ENCODE results near the gene OR5H6.

DNA sequence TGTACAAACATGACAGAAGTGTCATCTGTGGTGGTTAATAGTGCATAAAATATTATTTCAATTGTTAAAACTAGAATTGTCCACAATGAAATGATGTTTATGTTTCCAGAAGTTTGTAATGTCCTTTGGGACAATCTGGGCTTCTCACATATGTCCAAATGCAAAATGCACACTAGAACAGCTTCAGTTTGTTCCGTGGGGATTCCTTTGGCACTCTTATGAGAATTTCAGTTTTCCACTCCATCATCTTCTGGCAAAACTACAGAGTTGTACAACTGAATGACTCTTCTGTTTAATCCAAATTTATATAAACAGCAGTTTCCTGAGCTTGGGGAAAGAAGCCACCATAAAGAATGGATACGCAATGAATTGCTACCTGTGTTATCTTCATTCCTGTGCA is 2.0 kb upstream of the OR5H6 start:
- TF ChIP-seq, protein P1, sequence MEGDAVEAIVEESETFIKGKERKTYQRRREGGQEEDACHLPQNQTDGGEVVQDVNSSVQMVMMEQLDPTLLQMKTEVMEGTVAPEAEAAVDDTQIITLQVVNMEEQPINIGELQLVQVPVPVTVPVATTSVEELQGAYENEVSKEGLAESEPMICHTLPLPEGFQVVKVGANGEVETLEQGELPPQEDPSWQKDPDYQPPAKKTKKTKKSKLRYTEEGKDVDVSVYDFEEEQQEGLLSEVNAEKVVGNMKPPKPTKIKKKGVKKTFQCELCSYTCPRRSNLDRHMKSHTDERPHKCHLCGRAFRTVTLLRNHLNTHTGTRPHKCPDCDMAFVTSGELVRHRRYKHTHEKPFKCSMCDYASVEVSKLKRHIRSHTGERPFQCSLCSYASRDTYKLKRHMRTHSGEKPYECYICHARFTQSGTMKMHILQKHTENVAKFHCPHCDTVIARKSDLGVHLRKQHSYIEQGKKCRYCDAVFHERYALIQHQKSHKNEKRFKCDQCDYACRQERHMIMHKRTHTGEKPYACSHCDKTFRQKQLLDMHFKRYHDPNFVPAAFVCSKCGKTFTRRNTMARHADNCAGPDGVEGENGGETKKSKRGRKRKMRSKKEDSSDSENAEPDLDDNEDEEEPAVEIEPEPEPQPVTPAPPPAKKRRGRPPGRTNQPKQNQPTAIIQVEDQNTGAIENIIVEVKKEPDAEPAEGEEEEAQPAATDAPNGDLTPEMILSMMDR (IDR thresholded peaks at IDR 0.05 in 4 of 5, conservative IDR thresholded peaks at IDR 0.05 in 1 of 5) = no peak
- no peak for TF ChIP-seq POLR2A (IDR thresholded peaks at IDR 0.05)

All from gastrocnemius medialis (tissue), 4 donors.